Esophagus mucosa (tissue), 1 donor: ENCODE measurements around the gene SLC10A6. TPM values are rescaled to one million over a fixed set of nuclear protein-coding genes. Genes with fewer than 3 reads are reported as not detected.
"Not testable (repeated sequence)": the region's sequence is repeated elsewhere in the genome, so short reads cannot be mapped to it uniquely, and the experiment has no call there.

Source experiments
- ATAC-seq: fragments of 200-7000 bp; cut with Tn5 transposase; one replicate; pipeline ENCODE4 v1.9.1; 2020
- total RNA-seq: library from RNA; stranded (reverse); gene quantifications from one replicate; pipeline ENCODE4 v1.2.4, GENCODE V29; 2023
- donor health status: DM: yes; HTN: yes; CAD: no.

The SLC10A6 gene, protein sequence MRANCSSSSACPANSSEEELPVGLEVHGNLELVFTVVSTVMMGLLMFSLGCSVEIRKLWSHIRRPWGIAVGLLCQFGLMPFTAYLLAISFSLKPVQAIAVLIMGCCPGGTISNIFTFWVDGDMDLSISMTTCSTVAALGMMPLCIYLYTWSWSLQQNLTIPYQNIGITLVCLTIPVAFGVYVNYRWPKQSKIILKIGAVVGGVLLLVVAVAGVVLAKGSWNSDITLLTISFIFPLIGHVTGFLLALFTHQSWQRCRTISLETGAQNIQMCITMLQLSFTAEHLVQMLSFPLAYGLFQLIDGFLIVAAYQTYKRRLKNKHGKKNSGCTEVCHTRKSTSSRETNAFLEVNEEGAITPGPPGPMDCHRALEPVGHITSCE
- 21.2 TPM for total RNA-seq

DNA sequence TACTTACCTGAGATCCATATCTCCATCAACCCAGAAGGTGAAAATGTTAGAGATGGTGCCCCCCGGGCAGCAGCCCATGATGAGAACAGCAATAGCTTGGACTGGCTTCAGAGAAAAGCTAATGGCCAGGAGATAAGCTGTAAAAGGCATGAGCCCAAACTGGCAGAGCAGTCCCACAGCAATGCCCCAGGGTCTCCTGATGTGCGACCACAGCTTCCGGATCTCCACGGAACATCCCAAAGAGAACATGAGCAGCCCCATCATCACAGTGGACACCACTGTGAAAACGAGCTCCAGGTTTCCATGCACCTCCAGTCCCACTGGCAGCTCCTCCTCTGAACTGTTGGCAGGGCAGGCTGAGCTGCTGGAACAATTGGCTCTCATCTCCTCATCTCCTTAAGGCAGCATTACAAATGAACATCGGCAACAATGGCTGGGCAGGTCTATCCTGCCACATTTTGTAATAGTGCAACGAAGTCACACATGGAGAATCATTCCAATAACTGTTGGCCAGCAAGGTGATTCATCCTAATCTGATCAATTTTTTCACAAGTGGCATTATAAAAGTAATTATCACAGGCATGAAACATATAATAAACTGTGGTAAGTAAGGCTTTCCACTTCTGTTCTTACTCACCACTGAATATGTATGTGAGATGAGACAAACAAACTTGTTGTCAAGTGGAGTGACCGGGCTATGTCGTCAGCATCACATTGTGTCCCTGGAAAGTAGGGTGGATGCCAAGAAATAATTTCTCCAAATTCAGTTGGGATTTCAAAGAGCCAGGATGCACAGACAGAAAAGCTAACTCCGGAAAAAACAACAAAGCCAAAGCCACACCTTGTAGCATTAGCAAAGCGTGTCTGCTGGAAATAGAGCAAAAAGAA, at the start of gene SLC10A6:
TSS of gene SLC10A6 (minus strand) at position 653 of the 888 bp plus-strand sequence. CDS start at position 384, 269 bp downstream.
- ATAC-seq: peak; percentile 24

DNA sequence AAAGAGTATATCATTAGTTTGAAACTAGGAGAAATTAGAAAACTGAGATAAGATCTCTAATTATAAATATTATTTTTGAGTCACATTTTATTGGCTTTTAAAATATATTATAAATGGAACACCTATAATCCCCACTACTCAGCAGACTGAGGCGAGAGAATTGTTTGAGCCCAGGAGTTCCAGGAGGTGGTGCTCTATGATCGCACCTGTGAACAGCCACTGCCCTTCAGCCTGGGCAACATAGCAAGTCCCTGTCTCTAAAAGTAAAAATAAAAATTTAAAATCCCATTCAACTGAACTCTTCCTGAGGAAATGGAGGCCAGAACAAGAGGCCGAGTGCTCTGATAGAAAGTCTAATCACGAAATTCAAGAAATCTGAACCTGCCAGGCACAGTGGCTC, 49.4 kb upstream of the SLC10A6 start:
- no peak for ATAC-seq

DNA sequence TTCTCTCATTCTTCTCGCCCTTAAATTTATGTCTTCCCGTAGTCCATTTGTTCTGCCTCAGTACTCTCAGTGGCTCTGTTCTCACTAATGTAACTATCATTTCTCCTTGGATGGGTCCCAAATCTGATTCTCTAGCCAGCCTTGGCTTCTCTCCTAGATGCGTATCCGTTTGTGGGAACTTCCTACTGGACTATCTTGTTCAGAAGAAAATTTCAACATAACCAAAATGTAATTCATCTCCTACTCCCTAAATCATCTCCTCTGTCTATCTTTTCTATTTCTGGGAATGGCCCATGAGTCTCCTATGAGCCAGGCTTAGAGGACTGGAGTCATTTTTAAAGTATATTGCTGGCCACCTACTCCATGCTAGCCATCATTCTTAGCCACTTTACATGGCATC, 47.4 kb upstream of the SLC10A6 start:
- ATAC-seq: no peak

DNA sequence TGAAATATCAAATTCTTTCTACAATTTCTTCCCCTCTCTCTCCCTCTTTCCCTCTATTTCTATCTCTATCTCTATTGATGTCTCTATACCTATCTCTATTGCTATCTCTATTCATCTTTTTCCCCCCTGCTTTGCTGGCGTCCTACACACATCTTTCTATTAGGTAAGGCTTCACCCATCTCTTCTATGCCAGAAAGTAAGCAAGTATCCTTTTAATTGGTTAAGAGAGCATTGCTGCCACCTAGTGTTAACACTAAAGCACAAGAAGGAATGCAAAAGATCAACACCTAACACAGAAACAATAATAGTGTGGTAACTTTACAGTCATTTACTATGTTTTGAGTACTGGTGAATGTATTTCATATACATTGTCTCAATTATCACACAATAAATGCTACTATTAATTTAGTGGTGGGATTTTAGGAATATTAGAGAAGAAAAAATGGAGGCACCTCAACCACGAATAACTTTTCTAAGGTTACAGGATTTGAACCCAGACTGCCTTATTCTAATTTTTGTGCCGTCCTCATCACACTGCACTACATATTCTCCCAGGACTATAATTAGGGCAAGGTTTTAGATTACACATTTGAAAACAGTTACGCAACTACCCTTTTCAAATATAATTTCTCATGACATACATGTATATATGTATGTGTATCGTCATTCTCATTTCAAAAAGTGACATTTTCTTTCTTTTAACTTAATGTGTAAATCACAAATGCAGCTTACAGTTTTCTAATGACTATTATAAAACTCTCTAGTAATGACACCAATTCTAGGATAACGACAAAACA, 46.7 kb upstream of the SLC10A6 start:
- peak; percentile 23 for ATAC-seq

DNA sequence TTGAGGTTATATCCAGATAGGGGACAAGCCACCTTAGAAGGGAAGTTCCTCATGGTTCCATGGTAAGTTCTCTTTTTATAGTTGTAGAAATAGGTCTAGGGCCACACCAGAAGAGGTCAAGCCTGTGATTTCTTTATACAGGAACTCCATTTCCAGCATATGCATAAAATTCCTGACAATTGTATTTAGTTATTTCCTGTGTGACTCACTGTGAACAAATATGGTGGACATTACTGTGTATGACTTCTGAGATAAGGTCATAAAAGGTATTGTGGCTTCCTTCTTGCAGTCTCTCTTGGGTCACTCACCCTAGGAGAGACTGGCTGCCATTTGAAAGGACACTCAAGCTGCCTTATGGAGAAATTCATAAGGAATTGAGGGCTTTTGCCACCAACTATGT, 45.3 kb upstream of the SLC10A6 start:
- no peak for ATAC-seq

DNA sequence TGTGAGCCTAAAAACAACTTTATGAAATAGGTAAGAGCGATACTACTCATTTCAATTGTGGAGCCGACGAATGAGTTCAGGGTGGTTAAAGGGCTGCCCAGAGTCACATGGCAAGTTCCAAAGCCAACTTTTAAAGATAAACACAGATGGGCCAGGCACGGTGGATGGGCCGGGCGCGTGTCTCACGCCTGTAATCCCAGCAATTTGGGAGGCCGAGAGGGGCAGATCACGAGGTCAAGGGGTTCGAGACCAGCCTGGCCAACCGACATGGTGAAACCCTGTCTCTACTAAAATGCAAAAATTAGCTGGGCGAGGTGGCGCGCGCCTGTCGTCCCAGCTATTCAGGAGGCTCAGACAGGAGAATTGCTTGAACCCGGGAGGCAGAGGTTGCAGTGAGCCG, 44.0 kb upstream of the SLC10A6 start:
- no peak for ATAC-seq

DNA sequence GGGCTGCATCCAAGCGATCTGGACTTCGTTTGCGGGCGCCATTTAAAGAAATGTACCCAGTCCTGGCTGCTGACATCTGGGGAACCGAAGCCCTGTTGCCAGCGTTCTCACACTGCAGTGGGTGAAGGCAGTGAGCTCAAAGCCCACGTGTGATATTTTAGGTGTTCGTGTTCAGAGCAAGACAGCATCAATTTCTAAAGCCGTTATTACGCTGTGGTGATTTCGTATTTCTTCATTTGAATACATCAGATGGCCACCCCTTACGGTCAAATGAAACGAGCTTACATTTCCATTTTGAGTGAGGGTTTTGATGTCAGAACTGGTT, 43.4 kb upstream of the SLC10A6 start:
- ATAC-seq: no peak

DNA sequence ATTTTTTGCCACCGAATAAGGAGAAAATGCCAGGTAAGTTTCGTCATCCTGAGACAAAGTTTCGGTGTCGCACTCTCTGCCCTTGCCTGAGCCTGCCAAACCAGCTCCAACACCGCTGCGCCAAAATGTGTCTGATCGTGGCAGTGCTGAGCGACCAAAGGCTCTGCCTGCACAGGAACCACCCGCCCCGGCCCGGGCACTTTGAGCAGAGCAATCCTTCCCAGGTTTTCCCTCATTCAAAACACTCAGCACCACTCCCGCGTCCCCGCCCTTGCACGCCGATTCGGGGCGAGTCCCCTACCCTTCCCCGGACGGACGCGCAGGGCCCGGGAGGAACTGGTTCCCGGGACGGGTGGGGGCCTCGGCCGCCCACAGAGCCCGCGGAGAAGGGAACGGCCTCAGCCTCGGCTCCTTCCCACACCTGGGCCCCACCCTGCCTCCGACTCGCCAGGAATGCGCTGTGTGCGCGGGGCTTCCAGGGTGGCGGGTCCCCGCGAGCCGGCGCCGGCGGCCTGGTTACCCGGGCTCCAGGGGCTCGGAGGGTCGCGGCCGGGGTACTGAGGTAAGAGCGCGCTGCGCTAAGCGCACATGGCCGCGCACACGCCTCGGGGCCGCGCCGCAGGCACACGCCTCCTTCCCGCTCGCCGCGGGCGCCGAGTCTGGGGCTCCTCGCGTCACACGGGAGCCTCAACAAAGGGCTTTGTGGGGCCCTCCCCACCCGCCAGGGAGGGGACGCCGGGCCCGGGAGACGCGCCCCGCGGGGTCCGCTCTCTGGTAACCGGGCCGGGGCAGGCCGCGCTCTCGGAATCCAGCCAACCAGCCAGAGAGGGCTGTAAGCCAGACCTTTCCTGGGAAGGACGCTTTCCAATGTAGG, 42.8 kb upstream of the SLC10A6 start, which contains the start of gene C4orf36:
TSS of gene C4orf36 (minus strand) at position 661 of the 874 bp plus-strand sequence. CDS start 902 bp downstream, outside the sequence.
- peak; percentile 95 for ATAC-seq

DNA sequence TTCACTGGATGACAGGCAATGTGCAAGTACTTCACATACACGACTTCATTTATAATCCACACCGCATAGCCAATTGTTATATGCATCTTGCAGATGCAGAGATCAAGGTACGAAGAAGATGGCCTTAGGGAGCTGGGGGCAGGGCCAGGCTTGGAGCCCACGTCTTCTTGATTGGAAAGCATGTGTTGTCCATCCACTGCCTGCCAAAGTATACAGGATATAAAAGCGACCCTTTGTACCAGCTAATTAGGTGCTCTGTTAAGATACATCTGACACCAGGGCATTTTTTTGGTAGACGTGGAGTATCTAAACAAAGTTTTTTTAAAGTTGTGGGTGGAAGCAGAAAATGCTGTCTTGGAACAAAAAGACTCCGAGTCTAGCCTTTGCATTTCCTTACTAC, 41.6 kb upstream of the SLC10A6 start:
- ATAC-seq: peak; percentile 4

DNA sequence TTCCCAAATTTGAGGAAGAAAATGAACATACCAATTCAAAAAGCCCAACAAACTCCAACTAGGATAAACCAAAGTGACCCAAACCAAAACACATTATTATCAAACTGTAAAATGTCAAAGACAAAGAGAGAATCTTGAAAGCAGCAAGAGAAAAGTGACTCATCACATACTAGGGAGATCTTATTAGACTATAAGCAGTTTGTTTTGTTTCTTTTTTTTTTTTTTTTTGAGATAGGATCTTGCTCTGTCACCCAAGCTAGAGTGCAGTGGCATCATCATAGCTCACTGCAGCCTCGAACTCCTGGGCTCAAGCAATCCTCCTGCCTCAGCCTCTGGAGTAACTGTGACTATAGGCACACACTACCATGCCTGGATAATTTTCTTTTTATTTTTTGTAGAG, 30.5 kb upstream of the SLC10A6 start:
- no peak for ATAC-seq

DNA sequence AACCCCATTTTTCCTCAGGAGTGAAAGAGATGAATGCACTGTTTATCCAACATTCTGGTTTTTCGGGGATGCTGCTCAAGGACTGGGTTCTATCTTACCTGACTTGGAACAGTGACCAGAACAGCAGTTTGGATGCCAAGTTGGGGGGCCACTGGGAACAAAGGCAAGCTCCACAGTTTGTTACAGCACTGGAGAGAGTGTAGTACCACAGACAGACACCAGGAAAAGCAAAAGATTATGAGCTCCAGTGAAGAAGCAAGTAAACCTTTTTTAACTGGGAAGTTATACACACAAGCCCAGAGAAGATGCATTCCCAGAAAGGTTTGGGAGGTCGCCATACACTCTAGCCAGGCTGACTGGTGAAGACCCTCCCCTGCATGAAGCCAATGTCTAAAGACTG, 29.5 kb upstream of the SLC10A6 start:
- no peak for ATAC-seq

DNA sequence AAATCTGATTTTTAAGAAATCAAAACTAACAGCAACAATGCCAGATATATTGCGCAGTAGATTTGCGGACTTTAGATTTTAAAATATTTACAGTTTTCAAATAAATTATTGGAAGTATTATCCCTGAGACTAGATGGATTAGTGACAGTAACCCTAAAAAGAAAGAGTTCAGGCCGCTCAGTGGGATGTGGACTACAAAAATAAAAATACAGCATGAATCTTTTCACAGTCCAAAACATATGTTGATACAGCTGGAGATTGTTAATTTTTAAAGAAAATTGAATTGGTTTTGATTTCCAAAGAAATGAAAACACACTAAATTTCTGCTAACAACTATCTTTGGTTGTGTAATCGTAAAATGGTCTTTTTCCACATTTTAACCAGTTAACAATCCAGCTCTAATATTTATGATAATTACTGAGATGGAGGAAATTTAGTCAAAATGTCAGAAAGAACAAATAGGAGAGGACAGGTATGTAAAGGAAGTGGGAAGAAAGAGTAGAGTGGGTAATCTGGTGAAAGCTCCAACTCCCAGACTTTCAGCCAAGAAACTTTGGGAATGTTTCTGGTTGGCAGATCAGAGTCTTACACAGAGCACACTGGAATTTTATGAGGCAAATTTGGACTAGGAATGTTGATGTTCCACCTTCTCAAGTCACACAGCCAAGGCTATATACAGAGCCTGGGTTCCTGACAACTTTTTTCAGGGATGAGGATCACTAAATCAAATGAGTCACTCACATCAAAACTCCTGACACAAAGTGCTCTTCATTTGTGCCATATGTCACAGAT, 27.9 kb upstream of the SLC10A6 start:
- ATAC-seq: no peak

DNA sequence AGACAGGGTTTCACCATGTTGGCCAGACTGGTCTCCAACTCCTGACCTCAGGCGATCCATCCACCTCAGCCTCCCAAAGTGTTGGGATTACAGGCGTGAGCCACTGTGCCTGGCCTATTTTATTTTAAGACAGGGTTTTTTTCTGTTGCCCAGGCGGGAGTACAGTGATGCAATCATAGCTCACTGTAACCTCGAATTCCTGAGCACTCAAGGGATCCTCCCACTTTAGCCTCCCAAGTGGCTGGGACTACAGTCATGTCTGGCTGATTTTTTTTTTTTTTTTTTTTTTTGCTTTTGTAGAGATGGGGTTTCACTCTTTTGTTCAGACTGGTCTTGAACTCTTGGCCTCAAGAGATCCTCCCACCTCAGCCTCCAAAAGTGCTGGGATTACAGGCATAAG, 26.3 kb upstream of the SLC10A6 start:
- not testable (repeated sequence) for ATAC-seq

DNA sequence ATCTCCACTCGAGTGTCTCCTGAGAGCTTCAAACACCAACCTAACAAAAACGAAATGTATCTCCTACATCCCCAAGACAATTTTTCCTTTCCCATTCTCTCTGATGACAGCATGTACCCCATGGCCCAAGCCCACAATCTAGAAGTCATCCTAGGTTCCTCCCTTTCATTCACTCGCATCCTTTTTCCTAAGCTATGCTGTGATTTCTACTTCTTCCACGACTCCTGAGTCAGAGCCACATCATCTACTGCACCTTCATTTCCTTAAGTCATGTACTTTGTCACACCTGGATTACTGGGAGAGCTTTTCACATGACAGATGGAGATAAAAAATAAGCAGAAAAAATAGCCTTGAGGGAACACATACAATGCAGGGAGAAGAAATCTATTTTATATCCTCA, 23.0 kb upstream of the SLC10A6 start:
- ATAC-seq: peak; percentile 80

DNA sequence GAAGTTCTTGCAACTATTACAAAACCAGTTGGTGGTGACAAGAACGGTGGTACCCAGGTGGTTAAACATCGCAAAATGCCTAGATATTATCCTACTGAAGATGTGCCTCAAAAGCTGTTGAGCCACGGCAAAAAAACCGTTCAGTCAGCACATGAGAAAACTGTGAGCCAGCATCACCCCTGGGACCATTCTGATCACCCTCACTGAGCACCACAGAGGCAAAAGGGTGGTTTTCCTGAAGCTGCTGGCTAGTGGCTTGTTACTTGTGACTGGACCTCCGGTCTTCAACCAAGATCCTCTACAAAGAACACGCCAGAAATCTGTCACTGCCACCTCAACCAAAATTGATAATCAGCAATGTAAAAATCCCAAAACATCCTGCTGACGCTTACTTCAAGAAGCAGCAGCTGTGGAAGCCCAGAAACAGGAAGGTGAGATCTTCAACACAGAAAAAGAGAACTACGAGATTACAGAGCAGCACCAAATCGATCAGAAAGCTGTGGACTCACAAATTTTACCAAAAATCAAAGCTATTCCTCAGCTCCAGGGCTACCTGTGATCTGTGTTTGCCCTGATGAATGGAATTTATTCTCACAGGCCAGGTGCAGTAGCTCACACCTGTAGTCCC, 21.4 kb upstream of the SLC10A6 start:
- no peak for ATAC-seq

DNA sequence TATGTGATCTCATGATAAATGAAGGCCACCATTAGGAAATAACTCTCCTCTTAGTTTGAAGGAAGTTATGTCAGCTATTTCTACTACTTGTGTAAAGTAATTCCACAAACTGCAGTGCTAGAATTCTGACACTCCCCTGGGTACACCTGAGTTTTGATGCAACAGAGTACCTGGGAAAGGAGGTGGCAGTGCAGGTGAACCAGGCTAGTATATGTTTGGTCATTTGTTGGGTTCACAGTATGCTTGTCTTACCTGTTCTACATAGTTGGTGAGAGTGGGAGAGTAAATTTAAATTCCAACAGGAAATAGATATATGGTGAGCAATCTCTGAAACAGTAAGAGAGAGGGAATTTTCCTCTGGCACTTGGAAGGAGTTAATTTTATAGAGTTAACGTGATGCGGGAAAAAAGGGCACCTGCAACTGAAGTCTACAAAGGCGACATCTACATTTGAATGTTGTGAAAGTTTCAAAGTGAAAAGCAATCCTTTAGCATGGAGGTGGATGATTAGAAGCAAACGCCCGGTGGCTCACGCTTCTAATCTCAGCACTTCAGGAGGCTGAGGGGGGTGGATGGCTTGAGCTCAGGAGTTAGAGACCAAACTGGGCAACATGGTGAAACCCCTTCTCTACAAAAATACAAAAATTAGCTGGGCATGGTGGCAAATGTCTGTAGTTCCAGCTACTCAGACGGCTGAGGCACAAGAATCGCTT, 8.3 kb upstream of the SLC10A6 start:
- ATAC-seq: peak; percentile 92

DNA sequence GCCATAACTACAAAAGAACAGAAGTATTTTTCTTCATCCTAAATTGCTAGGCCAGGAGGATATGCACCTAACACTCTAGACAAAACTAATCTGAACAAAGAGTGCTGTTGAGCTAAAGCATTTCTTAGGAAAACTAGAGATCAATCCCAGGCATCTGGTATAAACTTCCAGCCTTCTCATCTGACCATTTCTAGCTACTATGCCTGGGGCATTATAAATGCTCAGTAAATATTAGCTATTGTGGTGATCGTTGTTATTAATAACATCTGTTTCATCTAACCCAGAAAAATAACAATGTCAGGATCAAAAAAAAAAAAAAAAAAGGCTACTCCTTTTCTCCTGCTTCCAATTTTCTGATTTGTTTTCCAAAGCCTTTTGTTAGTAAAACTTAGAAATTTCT, 7.7 kb upstream of the SLC10A6 start:
- ATAC-seq: no peak

DNA sequence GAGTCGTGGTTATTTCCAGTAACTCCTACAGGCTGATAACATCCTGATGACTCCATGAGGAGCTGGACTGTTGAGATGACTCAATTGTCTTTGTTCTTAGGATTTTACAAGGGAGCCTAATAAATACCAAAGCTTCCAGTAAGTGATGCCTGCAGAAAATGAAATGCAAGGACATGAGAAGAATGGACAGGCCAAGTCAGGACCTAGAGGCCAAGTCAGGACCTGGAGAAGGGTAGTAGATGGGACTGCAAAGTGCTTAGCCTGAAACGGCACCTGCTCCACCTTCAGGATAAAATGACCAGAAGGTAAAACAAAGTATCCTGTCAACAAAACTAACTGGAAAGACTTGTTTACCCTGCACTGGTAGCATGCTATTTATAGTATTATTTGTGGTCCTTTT, 6.4 kb upstream of the SLC10A6 start:
- peak; percentile 59 for ATAC-seq

DNA sequence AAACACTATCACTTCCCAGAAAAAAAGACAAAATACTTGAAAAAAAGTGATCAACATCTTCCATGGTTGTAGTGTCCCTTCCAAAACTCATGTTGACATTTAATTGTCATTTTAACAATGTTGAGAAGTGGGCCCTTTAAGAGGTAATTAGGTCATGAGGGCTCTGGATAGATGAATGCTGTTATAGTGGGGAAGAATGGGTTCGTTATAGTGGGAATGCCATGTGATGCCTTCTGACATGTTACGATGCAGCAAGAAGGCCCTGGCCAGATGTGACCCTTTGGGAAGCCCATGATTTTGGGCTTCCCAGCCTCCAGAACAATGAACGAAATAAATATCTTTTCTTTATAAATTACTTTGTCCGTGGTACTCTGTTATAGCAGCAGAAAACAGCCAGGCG, 4.0 kb upstream of the SLC10A6 start:
- ATAC-seq: no peak

DNA sequence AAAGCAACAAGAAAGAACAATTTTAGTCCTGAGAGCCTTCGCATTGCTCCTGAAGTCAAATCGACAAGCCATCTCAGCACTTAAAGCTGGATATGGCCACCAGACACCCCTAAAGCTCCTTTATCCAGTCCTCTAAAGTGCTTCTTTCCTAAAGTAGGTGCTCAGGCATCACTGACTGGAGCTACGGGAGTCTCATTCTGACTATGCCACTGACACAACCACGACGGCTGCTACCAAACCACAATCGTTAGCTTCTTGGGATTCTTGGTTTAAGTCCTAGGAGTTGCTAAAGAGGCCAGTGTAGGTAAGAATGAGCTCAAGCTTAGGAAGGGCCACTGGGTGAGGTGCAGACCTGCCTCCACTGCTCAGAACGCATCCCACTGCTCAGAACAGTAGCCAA, 1.0 kb downstream of the SLC10A6 start:
- ATAC-seq: peak; percentile 11
